HG03025 (cell line): ENCODE measurements around the gene ADPRHL1.

Experiments
- ATAC-seq: cut with Tn5 transposase; IDR thresholded peaks from one replicate; pipeline ENCODE4 v1.9.1; 2021; ENCODE audit warnings: mild to moderate bottlenecking, moderate library complexity; ENCODE audit not compliant: unreplicated experiment, low FRiP score

ADPRHL1 gene

DNA sequence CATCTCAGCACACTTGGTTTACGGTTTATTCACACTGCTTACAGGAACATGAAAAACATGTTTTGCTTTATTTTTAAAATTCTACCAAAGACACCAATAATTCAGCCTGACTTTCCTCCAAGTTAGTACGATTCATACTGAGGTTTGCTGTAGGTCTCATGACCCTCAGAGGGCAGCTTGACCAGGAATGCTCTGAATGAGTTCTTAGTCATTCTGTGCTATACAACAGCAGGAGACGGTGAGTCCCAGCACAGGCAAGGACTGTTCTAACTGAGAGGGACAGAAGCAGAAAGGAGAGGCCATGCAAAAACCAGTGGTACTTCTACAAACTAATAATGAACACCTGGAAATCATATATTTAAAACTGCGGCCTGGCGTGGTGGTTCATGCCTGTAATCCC, 95.8 kb downstream of the ADPRHL1 start:
- no peak for ATAC-seq

- no peak for ATAC-seq
These were observed 96.7 kb downstream of the ADPRHL1 start for GRCh38 chr13:113356596-113356995.

- ATAC-seq: no peak
These were observed 97.7 kb downstream of the ADPRHL1 start for GRCh38 chr13:113355621-113356020.

DNA sequence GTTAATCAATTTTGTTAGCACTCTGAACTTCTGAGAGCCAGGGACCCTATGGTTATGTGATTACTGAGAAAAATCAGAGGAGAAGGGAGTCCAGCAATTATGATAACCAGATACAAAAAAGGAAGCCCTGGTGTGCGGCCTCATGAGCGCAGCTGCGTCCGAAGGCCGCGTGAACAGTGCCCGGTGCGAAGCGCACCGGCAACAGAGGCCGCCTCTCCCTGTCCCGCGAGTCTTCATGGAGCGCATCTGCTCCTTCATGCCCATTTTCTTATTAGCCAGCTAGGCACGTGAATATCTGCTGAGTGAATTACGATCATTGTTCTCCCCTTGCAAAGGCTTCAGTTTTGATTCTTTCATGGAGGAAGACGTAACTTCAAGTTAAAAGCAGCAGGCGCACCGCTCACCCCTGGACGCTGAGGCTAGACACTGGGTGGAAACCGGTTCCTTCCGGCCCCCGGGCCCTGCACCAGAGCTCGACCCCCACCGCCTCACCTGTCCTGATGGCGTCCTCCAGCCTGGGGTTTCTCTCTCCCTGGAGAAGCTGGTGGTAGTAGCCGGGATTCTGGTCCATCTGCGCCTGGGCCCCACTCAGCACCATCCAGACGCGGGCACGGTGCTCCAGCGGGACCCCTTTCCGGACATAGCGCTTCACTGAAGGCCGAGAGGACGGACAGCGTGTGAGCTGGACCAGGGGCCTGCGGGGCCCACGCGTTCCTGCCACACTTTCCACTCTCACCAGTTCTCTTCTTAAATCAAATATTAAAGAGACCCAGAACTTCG, 98.3 kb downstream of the ADPRHL1 start:
- ATAC-seq: no peak

DNA sequence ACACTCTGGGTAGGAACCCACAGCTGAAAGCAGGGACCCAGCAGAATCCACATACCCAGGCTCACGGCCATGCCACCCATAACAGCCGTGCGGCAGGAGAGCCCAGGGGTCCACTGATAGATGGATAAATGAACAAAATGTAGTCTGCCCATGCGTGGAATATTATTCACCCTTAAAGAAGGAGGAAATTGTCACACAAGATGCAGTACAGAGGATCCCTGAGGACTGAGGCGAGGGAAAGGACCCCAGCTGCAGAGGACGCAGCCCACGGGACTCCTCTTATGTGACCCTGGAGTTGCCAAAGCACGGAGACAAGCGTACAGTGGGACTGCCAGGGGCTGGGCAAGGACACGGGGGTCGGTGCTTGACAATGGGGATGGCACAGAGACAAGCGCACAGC, 100.0 kb downstream of the ADPRHL1 start:
- no peak for ATAC-seq

GRCh38 chr13:113351514-113352026, 101.7 kb downstream of the ADPRHL1 start:
- ATAC-seq: no peak

- no peak for ATAC-seq
These were observed 102.4 kb downstream of the ADPRHL1 start for GRCh38 chr13:113350938-113351335.

GRCh38 chr13:113350065-113350937, 103.0 kb downstream of the ADPRHL1 start:
- ATAC-seq: no peak
